Measurements from ENCODE around the gene GNAZ. TPM values are rescaled to one million over a fixed set of nuclear protein-coding genes. Genes with fewer than 3 reads are reported as not detected.

The GNAZ gene
- total RNA-seq, 1 experiment from 2014 or later, result 3.9 TPM

DNA sequence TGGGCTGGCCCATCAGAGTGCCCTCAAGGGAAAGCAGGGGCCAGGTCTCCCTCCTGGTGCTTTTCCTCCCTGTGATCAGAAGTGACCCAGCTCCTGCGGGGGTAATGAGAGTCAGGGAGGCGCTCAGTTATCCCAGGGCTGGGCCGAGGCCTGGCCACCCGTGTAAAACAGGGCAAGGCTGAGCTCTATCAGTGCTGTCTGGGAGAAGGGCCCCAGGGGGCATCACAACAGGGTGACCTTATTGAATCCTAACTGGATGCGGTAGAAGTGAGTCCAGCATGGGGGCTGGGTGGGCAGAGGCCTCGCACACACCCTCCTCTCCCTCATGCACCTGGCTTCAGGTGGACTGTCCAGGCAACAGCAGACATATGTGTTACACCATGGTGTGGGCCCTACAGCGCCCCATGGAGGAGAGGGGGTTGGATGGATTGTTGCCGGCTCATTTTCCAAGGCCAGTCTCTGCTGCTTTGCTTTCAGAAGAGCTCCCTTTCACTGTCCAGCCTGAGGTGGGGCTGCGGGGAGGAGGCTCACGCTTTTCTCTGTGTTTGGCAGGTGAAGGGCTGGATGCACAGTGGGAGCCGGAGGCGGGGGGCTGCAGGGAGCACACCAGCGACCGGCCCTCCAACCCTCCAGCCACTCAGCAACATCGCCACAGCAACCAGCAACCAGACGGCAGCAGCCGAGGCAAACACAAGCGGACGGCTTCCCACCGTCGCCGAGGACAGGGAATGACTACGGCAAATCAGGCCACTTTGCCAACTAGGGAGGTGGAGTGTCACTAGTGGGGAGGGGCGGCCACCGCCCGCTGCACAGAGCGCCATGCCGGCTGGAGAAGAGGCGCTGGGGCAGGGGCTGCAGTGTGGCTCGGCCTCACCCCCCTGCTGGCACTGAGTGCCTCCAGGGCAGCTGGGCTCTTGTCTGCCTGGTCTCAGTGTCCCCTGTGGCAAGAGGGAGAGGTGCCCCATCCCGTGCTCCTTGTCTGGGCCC is 24.7 kb downstream of the GNAZ start:
- in situ Hi-C loops (cut with HindIII; ENCODE audit: low pct_unique_long_range_greater_than_20kb, low sequenced_read_pairs), result no loop called here
- no peak for DNase-seq (ENCODE audit: low read depth, low spot score)

DNA sequence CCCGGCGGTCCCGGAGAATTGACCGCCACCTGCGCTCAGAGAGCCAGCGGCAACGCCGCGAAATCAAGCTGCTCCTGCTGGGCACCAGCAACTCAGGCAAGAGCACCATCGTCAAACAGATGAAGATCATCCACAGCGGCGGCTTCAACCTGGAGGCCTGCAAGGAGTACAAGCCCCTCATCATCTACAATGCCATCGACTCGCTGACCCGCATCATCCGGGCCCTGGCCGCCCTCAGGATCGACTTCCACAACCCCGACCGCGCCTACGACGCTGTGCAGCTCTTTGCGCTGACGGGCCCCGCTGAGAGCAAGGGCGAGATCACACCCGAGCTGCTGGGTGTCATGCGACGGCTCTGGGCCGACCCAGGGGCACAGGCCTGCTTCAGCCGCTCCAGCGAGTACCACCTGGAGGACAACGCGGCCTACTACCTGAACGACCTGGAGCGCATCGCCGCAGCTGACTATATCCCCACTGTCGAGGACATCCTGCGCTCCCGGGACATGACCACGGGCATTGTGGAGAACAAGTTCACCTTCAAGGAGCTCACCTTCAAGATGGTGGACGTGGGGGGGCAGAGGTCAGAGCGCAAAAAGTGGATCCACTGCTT is 25.5 kb downstream of the GNAZ start:
- no peak for DNase-seq (ENCODE audit: low read depth, low spot score)
- in situ Hi-C loops (cut with HindIII; ENCODE audit: low pct_unique_long_range_greater_than_20kb, low sequenced_read_pairs), result no loop called here

- in situ Hi-C loops (cut with HindIII; ENCODE audit: low pct_unique_long_range_greater_than_20kb, low sequenced_read_pairs), result no loop called here
- DNase-seq (ENCODE audit: low read depth, low spot score), result no peak
Measured at GRCh38 chr22:23097412-23098229, 27.3 kb downstream of the GNAZ start.

DNA sequence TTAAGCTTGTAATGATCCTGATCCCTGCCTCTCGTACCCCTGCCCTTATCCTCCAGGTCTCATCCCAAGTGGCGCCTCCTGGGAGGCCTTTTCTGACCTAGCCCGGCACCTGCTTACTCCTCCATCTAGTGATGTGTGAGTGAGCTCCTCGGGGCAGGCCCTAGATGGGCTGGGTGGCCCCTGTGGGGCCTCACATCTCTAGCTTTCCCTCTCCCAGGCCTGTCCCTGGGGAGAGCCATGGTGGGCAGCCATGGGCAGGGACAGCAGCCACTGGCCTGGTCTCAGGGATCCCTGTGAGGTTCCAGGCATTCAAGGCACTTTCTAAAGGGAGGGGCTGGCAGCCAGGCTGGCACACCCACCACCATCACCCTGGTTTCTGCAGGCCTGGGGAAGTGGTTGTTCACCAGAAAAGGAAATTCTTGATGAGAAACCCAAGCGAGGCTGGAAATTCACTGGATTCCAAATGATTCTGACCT is 27.9 kb downstream of the GNAZ start:
- in situ Hi-C loops (cut with HindIII; ENCODE audit: low pct_unique_long_range_greater_than_20kb, low sequenced_read_pairs), result no loop called here

DNA sequence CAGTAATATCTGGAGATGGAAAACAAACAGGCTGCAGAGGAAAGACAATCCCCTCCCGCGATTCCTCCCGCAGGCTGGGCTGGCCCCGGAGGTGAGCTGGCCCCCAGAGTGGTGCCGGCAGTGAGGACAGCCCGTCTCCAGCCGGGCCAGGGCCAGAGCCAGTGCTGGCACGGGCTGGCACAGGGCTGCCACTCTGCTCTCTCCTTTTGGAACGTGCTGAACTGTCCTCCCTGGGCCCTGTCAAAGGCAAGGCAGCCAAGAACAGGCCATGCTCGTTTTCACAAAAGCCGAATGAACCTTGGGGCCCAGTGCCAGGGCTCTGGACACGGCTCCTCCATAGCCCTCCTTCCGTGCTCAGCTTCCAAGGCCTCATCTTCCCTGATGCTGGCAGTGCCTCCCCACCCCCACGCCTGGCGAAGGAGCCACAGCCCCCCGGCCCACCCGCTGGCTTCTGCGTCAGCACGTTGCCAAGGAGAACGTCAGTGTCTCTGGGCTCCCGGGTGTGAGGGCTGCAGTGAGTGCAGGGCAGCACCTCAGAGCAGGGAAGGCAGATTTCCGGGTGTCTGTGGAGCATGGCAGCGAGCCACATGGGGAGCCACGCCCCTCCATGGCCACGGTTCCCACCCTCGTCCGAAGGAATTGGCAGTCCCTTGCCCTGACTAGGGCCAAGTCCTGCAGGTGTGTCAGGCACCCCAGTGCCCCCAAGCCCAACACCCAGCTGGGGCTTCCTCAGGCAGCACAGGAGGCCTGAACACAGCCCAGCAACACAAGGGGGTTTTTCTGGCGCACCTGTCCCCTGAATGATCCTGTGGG is 28.6 kb downstream of the GNAZ start:
- in situ Hi-C loops (cut with HindIII; ENCODE audit: low pct_unique_long_range_greater_than_20kb, low sequenced_read_pairs), result no loop called here

More for the DNA sequence above, 27.9 kb downstream of the GNAZ start:
- DNase-seq (ENCODE audit: low read depth, low spot score), result no peak

GRCh38 chr22:23099531-23099804 is 29.1 kb downstream of the GNAZ start:
- DNase-seq (ENCODE audit: low read depth, low spot score), result no peak
- in situ Hi-C loops (cut with HindIII; ENCODE audit: low pct_unique_long_range_greater_than_20kb, low sequenced_read_pairs), result no loop called here

More for the DNA sequence above, 28.6 kb downstream of the GNAZ start:
- no peak for DNase-seq (ENCODE audit: low read depth, low spot score)

DNA sequence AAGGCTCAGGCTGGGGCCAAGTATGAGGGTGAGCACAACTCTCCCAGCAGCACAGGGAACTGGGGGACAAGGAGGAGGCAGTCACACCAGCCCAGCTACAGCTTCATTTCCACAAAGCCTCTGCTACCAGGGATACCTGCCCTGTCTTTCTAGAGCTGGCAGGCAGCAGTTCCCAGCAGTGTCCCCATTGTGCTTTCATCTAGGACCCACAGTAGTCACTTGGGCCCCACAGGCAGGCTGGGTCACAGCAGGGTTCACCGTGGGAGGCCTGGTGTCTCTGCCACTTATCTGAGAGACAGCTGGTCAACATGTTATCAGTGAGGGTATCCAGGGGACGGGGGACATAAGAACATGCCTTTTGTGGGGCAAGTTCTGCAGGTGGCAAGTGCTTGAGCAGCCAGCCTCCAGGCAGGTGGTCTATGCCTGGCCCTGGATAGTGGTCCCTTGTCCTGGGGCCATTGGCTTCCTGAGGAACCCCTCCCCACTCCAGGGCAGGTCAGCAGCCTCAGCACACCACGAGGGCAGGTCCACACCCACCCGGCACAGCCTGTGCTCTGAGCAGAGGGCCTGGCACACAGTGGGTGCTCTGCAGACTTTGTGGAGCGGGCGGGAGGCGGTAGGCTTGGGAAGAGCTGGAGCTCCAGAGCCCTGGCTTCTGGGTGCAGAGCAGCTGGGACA is 29.9 kb downstream of the GNAZ start:
- no peak for DNase-seq (ENCODE audit: low read depth, low spot score)
- in situ Hi-C loops (cut with HindIII; ENCODE audit: low pct_unique_long_range_greater_than_20kb, low sequenced_read_pairs), result no loop called here

DNA sequence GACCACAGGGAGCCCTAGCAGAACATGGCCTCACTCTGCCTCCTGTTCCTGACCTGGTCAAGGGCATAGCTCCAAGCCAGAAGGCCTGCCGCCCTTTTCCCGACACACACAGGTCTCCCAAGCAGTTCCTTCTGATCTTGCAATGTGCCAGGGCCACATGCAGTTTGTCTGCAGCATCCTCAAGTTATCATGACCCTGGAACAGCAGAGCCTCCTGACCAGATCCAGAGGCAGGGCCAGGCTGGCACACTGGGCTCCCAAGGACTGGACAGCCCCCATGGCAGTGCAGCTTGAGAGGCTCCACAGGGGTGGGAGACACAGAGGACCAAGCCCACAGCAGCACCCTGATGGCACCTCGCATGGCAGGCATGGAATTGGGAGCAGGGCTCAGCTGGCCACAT is 31.2 kb downstream of the GNAZ start:
- in situ Hi-C loops (cut with HindIII; ENCODE audit: low pct_unique_long_range_greater_than_20kb, low sequenced_read_pairs), result no loop called here
- DNase-seq (ENCODE audit: low read depth, low spot score), result no peak

DNA sequence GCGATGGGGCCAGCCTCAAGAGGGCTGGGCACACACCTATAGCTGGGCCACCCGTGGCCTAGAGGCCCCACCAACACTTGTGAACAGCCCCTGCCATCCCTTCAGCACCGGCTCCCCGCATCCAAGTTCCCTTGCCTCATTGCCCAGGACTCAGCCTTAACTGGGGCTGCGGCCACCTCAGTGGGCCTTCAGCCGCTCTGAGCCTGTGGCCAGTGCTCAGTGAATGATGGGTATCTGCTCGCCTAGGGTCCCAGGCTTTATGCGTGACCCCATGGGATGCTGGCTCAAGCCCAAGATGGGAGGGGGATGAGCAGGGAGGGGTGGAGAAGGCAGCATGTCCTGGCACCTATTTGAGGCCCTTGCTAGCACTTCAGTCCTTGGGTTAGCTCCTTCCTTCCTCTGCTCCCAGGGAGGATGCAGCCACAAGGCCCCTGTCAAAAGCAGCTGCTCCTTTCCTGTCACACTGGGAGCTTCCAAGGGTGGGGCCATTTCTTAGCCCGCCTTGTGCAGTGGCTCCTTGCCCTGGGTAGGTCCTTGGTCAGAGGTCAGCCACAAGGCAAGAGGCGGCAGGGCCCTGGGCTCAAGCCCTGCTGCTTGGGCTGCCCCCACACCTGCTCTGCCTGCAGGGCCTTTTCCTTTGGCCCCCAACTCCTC is 31.8 kb downstream of the GNAZ start:
- in situ Hi-C loops (cut with HindIII; ENCODE audit: low pct_unique_long_range_greater_than_20kb, low sequenced_read_pairs), result no loop called here

DNA sequence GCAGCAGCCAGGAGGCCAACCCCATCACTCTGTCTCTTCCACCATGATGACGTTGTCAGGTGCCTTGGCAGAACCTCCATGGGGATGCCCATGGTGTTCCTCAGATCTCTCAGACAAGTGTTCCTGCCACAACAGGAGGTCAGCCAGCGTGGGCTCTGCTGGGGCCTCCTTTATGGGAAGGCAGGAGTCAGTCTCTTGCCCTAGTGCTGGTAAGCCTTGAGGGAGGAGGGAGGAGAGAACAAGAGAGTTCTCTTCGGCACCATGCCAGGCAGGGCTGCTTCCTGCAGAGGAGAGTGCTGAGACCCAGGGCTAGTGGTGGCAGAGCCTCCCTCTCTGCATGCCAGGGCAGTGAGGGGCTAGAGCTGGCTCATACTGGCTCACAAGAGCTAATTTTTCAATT is 32.5 kb downstream of the GNAZ start:
- DNase-seq (ENCODE audit: low read depth, low spot score), result no peak
- in situ Hi-C loops (cut with HindIII; ENCODE audit: low pct_unique_long_range_greater_than_20kb, low sequenced_read_pairs), result no loop called here

More for the DNA sequence above, 31.8 kb downstream of the GNAZ start:
- DNase-seq (ENCODE audit: low read depth, low spot score), result no peak

DNA sequence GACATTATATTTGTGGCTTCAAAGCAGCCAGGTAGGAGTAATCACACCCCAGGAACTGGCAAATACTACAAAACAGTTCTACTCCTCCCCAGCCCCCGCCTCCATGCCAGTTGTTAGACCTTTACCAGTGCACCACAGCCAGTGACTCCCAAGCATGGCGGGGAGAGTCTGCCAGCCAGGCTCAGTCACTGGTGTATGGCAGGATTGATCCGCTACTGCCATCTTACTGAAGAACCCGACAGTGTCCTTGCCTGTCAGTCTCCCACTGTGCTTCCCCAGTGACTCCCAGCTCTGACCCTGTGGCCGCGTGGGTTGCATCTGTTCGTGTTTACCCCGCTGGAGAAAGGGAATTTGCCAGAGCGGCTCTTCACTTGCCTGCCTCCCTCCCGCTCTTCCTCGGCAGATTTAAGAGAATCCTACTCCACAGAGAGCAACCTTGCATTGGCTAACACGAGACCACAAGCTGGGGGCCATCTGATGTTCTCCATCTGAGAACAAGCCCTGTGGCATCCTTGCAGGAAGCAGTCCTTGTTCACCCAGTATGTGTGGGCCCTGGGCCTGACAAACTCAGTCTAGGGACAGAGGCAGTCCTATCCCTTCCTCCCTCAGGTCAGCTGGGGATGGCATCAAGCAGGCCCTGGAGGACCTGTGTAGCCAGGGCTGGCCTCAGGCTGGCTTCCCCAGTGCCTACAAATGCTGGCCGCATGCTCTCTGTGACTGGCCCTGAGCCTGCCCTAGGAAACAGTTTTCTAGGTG is 33.1 kb downstream of the GNAZ start:
- in situ Hi-C loops (cut with HindIII; ENCODE audit: low pct_unique_long_range_greater_than_20kb, low sequenced_read_pairs), result no loop called here
- DNase-seq (ENCODE audit: low read depth, low spot score), result no peak

DNA sequence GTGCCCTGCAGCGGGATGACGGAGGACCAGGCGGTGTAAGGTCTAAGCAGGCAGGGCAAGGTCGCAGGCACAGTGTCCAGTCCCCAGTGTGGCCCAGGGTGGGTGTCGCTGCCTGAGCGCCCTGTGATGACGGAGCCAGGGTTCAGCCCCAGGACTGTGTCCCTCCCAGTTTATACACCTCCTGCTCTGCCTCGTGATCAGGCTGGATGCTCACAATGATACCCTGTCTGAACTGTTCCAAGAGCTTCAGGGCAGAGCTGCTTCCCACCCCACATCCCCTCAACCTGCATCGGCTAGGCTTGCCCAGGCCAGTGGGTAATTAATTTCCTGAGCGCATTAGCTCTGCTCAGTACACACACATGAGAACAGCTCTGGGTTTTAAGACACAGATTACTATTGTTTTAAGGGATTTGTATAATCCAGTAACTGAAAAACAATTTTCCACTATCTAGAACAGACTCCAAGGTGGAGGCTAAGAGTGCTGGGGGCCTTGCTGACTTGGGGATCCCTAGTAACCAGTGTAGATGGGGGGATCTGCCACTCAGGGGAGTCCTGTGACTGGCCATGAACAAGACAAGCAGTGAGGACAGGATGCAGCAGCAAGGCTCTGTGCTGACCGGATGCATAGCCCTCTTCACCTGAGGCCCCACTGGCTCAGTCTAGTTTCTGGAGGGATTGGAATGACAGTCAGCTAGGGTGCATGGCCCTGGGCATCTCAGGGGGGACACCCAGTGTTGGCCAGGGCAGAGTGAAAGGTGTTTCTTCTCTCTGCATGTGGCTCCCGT is 34.1 kb downstream of the GNAZ start:
- in situ Hi-C loops (cut with HindIII; ENCODE audit: low pct_unique_long_range_greater_than_20kb, low sequenced_read_pairs), result no loop called here
- DNase-seq (ENCODE audit: low read depth, low spot score), result no peak

DNA sequence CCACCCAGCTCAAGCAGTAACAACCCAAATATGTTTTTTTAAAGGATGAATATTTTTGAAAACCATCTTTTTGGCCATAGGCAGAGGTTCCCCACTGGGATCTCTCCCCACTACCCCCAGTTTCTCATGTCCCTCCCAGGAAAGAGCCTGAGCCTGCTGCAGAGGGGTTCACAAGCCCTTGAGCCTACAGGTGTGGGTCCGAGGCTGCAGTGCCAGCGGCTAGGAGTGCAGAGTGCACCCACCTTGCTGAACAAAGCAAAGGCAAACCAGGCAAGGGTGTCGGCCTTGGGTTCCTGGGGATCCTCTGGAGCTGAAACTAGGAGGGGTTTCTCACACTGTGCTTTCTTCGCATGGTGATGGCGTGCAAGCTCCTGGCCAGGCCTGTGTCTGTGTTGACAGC is 35.0 kb downstream of the GNAZ start:
- no peak for DNase-seq (ENCODE audit: low read depth, low spot score)
- in situ Hi-C loops (cut with HindIII; ENCODE audit: low pct_unique_long_range_greater_than_20kb, low sequenced_read_pairs), result no loop called here

DNA sequence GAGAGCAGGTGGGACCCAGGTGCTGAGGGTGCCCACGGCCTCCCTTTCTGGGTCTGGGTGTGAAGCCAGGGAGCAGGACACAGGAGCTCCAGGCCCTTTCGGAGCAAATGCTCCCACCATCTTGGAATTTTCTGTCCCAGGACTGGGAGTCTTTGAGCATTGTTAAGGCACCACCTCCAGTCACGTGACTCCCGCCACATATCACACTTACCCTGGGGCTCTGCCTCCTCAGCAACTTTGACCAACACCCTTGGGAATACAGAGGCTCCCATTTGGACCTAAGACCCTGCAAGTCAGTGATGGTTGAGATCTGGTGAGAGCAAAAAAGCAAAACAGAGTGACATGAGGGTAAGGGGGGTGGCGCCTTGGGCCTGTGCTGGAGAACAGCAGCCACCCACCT is 35.6 kb downstream of the GNAZ start:
- DNase-seq (ENCODE audit: low read depth, low spot score), result peak; percentile 32
- in situ Hi-C loops (cut with HindIII; ENCODE audit: low pct_unique_long_range_greater_than_20kb, low sequenced_read_pairs), result no loop called here

DNA sequence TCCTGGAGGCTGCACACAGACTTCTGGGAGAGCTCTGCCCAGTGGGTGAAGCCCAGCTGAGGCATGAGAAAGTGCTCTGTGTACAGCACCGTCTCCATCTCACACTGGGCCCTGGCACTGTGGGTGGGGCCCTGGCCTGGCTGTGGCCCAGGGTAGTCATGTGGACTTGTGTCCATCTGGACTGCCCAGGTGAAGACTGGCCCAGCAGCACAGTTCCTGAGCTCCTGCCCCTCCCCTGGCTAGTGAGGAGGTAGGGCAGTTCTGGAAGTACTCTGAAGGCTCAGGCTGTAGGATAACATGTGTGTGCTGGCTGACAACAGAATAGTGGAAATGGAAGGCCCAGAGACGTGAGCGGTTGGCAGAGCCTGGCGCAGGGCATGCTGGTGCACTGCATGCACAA is 36.0 kb downstream of the GNAZ start:
- no peak for DNase-seq (ENCODE audit: low read depth, low spot score)
- in situ Hi-C loops (cut with HindIII; ENCODE audit: low pct_unique_long_range_greater_than_20kb, low sequenced_read_pairs), result no loop called here

Measured in SK-MEL-5 (cell line).